Effector memory CD8-positive, alpha-beta T cell (primary cell): ENCODE data around the gene REM1.
A peak's percentile ranks its signal among the peaks of the same experiment; 100 is the strongest.

Experiments
- ATAC-seq: fragments of 150-1000 bp; cut with Tn5 transposase; replicated peaks from 2 replicates; pipeline ENCODE4 v1.10.0; 2021; ENCODE audit warnings: mild to moderate bottlenecking, moderate library complexity
- DNase-seq, 3 experiments: peaks; one replicate each; pipeline ENCODE4 v3.0.0; 2021
- H3K27ac Mint-ChIP-seq, 2 donors: one replicate each; pipeline ENCODE4 v1.8.0; 2022; ENCODE audit warnings: mild to moderate bottlenecking in 2 of 2, mixed read lengths in 2 of 2, moderate library complexity in 2 of 2
- H3K27me3 Mint-ChIP-seq, 2 donors: one replicate each; pipeline ENCODE4 v1.8.0; 2022; ENCODE audit warnings: mixed read lengths in 2 of 2
- H3K36me3 Mint-ChIP-seq: one replicate; pipeline ENCODE4 v1.8.0; 2022; ENCODE audit warnings: mild to moderate bottlenecking, moderate library complexity, mixed read lengths; ENCODE audit not compliant: insufficient read depth
- H3K4me1 Mint-ChIP-seq, 2 donors: one replicate each; pipeline ENCODE4 v1.8.0; 2022; ENCODE audit warnings: low read depth in 2 of 2, mixed read lengths in 2 of 2
- H3K4me3 Mint-ChIP-seq, 2 donors: one replicate each; pipeline ENCODE4 v1.8.0; 2022; ENCODE audit warnings: mild to moderate bottlenecking in 2 of 2, mixed read lengths in 2 of 2, moderate library complexity in 2 of 2
- H3K9me3 Mint-ChIP-seq, 2 donors: one replicate each; pipeline ENCODE4 v1.8.0; 2022; ENCODE audit warnings: mixed read lengths in 2 of 2

Gene REM1

DNA sequence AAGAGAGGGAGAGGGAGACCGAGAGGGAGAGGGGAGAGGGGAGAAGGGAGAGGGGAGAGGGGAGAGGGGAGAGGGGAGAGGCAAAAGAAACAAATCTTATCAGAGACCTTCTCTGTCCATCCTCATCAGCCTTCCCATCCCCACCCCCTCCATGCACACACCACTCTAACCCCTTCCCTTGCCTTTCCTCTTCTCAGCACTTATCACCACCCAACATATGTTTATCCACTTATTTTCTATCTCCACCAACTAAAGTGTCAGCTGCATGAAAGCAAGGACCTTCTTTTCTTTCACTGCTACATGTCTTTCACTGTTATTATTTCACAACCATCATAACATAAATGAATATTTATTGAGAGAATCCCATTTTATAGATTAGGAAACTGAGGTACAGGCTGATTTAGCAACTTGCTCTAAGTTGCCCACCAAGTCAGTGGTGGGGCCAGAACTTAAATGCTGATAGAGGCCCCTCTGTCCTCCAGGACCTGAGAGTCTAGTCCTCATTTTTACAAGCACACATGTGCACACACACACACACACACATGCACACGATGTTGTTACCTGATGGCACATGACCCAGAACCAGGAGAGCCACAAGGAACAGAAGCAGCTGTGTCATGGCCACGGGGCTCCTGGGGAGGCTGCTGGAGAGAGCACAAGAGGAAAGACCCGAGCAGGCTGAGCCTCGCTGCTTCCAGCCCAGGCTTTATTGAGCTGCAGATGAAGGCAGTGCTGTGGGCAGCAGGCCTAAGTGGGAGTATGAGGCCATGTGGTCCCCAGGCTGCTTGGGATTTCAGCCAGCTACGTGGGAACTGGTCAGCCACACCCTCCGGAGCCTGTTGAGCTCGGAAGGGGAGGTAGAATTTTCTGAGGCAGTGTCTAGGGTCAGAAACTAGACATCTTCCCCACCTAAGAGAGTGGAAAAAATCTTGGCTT is 2.4 kb upstream of the REM1 start:
- peaks cover 2 to 3% of the 10 kb centered on the region in 2 donors for H3K4me1 Mint-ChIP-seq
- no peak for ATAC-seq
- H3K27me3 Mint-ChIP-seq = peaks cover 44 to 58% of the 10 kb centered on the region in 2 donors
- no peaks in the 10 kb centered on the region for H3K9me3 Mint-ChIP-seq
- no peaks in the 10 kb centered on the region for H3K36me3 Mint-ChIP-seq
- H3K27ac Mint-ChIP-seq = no peak overlapping the region
- no peak overlapping the region for H3K4me3 Mint-ChIP-seq
- DNase-seq = no peak

DNA sequence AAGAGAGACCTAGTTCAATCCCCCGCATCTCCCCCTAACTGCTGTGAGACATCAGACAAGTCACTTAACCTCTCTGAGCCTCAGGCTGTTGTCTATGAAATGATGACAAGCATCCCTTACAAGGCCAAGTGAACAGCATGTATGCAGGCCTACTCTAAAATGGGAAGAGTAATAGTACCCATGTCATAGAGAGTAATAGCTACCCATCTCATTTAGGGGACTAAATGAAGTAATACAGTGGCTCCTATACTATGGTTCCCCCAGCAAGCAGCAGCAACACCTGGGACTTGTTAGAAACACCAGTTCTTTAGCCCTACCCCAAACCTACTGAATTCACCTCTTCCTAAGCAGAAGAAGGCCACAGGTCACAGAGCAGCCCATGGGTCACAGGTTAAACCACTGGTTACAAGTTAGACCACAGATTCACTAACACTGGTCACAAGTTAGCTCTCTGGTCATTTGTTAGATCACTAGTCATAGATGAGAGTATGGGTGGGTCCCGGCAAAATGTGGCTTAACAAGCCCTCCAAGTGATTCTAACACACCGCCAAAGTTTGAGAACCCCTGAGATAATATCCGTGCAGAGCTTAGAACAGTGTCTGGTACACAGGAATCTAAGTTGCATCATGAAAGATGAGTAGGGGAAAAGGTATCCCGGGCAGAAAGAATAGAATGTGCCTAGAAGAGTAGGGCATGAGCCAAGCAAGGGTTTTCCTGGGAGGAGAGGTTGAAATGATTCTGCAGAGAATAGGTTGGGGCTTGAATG is 1.6 kb upstream of the REM1 start:
- Mint-ChIP-seq H3K4me1 (peaks cover 2 to 3% of the 10 kb centered on the region in 2 donors), H3K27me3 (peaks cover 47 to 58% of the 10 kb centered on the region in 2 donors), H3K4me3 (no peak overlapping the region), H3K27ac (no peak overlapping the region), H3K9me3 (no peaks in the 10 kb centered on the region), H3K36me3 (no peaks in the 10 kb centered on the region)
- ATAC-seq (no peak), DNase-seq (no peak)

DNA sequence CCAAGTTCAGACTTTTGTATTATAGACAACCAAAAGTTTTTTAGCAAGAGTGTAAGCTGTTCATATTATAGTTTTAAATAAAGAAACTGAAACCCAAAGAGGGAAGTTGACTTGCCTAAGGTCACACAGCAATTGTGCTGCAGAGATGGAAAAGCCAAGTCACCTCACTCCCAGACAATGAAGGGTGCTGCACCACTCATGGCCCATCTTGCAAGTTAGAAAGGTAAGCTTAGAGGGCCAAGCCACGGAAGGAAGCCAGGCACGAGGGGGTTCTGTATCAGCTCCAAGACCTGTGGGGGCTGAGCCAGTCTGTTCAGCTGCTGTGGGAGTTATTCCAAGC is 1.0 kb upstream of the REM1 start:
- Mint-ChIP-seq H3K4me3 (no peak overlapping the region), H3K27ac (no peak overlapping the region), H3K36me3 (no peaks in the 10 kb centered on the region), H3K27me3 (peaks cover 47 to 62% of the 10 kb centered on the region in 2 donors), H3K4me1 (peaks cover 2 to 3% of the 10 kb centered on the region in 2 donors), H3K9me3 (no peaks in the 10 kb centered on the region)
- DNase-seq = no peak
- no peak for ATAC-seq

DNA sequence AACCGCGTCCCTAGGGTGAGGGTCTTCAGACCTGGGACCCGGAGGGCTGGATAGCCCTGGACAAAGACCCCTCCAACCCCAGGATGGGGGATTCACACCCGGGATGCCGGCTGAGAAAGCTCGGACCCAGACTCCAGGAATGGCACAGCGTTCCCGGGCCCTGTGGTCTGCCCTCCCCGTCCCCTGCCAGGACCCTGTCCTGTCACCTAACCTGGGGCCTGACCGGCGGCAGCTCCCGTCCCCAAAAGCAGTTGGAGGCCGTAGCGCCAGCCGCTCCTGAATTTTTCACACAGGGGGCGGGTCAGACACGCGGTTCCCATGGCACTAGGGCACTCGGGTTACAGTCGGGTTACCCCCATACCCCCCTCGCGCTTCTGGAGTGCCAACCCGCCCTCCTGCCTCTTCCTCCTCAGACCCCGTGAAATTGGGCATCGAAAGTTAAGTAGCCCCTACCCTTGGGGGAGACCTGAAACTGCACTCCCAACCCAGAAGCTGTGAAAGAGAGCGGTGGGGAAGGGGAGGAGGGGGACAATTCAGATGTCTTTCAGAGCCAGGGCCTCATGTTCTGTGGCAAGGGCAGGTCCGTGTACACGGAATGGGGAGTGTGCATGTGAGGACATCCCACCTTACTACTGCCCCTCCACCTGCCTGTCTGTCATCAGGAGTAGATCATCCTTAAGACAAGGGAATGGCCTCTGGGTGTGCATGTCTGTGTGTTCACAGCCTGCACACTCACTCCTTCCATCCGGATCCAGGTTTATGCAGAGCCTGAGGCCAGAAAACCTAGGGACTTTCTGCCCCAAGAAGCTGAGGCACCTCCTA is 595 bp downstream of the REM1 start:
- H3K9me3 Mint-ChIP-seq = no peaks in the 10 kb centered on the region
- H3K36me3 Mint-ChIP-seq = no peaks in the 10 kb centered on the region
- H3K4me3 Mint-ChIP-seq = peak overlapping the region in 1 of 2 donors; percentile 6
- ATAC-seq (no peak), DNase-seq (no peak)
- peaks cover 2 to 3% of the 10 kb centered on the region in 2 donors for H3K4me1 Mint-ChIP-seq
- peaks cover 47 to 67% of the 10 kb centered on the region in 2 donors for H3K27me3 Mint-ChIP-seq
- no peak overlapping the region for H3K27ac Mint-ChIP-seq

DNA sequence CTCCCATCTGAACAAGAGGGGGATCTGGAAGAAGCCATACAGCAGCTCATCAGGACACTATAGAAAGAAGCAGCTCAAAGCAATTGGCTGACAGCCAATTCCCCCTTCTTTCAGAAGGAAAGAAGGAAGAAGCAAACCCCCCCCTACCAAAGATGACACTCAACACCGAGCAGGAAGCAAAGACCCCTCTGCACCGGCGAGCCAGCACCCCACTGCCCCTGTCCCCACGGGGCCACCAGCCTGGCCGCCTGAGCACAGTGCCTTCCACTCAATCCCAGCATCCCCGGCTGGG is 1.2 kb downstream of the REM1 start:
- Mint-ChIP-seq H3K36me3 (no peaks in the 10 kb centered on the region), H3K27me3 (peaks cover 50 to 72% of the 10 kb centered on the region in 2 donors), H3K4me1 (peaks cover 2 to 3% of the 10 kb centered on the region in 2 donors), H3K4me3 (no peak overlapping the region), H3K27ac (no peak overlapping the region), H3K9me3 (no peaks in the 10 kb centered on the region)
- DNase-seq (no peak), ATAC-seq (no peak)

DNA sequence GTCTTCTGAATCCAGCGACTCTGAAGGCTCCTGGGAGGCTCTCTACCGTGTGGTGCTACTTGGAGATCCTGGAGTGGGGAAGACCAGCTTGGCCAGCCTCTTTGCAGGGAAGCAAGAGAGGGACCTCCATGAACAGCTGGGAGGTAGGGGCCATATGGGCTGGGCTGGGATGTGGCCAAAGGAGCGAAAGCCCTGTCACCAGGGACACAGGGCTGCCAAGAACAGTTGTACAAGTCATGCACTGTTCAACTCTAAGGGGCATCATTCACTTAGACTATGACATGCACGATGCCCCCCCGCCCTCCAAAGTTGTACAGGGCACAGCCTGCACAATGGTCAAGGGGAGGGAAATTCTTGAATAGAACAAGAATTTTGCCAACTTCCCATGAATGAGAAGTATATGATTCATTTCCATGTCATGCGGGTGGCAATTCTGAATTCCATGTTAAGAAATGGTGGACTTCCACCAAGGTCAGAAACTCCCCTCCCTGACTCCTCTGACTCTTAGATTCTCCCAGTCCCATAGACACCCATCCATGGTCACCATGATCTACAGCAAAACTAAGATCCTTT is 1.6 kb downstream of the REM1 start:
- no peak overlapping the region for H3K4me3 Mint-ChIP-seq
- H3K4me1 Mint-ChIP-seq = peaks cover 2 to 3% of the 10 kb centered on the region in 2 donors
- no peaks in the 10 kb centered on the region for H3K36me3 Mint-ChIP-seq
- DNase-seq (no peak), ATAC-seq (no peak)
- no peaks in the 10 kb centered on the region for H3K9me3 Mint-ChIP-seq
- no peak overlapping the region for H3K27ac Mint-ChIP-seq
- peaks cover 54 to 76% of the 10 kb centered on the region in 2 donors for H3K27me3 Mint-ChIP-seq

DNA sequence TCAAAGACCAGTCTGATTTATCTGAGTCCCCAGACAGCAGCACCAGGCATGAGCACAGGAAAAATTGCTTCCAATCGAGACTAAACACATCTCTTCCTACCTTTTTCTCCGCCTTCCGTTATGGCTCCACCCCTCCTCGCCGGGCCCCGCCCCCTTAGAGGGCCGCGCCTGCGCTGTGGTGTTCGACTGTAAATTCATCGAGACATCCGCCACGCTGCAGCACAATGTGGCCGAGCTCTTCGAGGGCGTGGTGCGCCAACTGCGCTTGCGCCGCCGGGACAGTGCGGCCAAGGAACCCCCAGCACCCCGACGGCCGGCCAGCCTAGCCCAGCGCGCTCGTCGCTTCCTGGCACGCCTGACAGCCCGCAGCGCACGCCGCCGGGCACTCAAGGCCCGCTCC is 8.9 kb downstream of the REM1 start:
- ATAC-seq (no peak), DNase-seq (peak in 1 of 3 experiments; percentile 15)
- Mint-ChIP-seq H3K4me1 (peaks cover 0 to 2% of the 10 kb centered on the region in 2 donors), H3K27ac (no peak overlapping the region), H3K36me3 (no peaks in the 10 kb centered on the region), H3K9me3 (no peaks in the 10 kb centered on the region), H3K4me3 (no peak overlapping the region), H3K27me3 (peaks cover 30 to 58% of the 10 kb centered on the region in 2 donors)

DNA sequence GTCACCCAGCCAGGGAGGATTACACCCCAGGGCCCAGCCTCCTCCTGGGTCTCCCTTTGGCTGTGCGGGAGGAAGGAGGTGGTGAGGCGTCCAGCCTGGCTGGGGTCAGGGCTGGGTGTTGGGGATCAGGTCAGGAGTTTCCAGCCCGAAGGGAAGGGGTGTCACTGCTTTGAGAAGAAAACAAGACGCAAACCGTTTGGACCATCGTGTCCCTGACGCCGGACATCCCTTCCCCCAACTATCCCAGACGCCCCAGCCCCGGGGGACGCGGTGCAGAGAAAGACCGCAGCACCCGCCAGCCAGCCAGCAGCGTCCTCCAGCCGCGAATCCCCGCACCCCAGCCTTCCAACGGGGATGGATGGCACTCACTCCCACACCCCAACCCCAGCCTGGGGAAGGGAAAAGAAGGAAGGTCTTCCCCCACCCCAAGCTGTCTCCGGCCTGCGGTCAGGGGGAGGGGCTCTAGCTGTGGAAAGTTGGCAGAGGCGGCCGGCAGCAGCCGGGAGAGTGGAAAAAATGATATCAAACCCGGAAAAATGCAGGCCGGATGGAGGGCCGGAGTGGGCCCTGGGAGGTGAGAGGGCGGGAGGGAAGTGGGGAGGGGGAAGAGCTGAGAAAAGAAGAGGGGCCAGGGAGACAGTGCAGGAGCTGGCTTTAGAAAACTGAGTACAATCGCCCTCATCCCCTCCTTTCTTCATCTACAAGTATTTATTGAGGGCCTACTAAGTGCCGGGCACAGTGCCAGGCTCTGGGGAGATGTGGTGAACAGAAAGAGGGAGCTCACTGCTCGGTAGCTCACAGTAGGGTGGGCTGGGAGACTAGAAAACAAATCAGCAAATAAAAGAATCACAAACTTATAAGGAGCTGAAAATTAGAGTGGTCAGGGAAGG is 10.6 kb downstream of the REM1 start:
- peaks cover 30 to 59% of the 10 kb centered on the region in 2 donors for H3K27me3 Mint-ChIP-seq

DNA sequence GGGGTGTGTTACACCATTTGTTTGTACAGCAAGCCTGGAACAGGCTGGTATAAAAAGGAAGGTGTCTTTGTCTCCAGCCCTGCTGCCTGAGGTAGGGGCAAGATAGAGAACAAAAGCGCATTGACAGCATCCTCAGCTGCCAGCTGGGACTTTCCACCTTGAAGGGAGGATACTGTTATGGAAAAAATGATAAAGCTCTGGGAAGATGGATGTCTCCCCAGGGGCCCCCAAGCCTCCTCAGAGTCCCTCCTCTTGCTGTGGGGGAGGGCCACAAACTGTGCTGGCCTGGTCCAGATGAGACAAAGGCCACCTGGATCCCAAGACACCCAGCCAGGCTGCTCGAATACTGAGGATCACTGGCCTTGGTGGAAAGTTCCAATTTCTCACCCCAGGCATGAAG is 13.0 kb downstream of the REM1 start:
- H3K27ac Mint-ChIP-seq = no peak overlapping the region
- peaks cover 17 to 36% of the 10 kb centered on the region in 2 donors for H3K27me3 Mint-ChIP-seq
- H3K4me3 Mint-ChIP-seq = no peak overlapping the region
- H3K9me3 Mint-ChIP-seq = no peaks in the 10 kb centered on the region
- no peak for ATAC-seq
- peaks cover 0 to 2% of the 10 kb centered on the region in 2 donors for H3K4me1 Mint-ChIP-seq
- no peak for DNase-seq
- H3K36me3 Mint-ChIP-seq = no peaks in the 10 kb centered on the region

More for the DNA sequence above, 10.6 kb downstream of the REM1 start:
- no peak for ATAC-seq
- H3K4me1 Mint-ChIP-seq = peaks cover 0 to 2% of the 10 kb centered on the region in 2 donors
- no peak overlapping the region for H3K4me3 Mint-ChIP-seq
- H3K27ac Mint-ChIP-seq = peak overlapping the region in 1 of 2 donors; percentile 42
- no peaks in the 10 kb centered on the region for H3K36me3 Mint-ChIP-seq
- no peak for DNase-seq
- H3K9me3 Mint-ChIP-seq = no peaks in the 10 kb centered on the region

DNA sequence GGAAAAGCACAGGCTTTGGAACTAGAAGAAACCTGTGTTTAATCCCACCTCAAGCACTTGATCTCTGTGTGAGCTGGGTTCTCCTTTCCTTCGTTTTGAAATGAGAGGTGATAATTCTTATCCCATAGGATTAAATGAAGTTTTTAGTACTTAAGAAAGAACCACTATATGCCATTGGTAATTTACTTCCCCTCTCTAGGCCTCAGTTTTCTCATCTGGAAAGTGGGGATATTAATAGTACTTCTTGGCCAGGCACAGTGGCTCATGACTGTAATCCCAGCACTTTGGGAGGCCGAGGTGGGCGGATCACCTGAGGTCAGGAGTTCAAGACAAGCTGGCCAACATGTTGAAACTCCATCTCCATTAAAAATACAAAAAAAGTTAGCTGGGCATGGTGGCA is 14.1 kb downstream of the REM1 start:
- no peak overlapping the region for H3K4me3 Mint-ChIP-seq
- ATAC-seq = no peak
- peaks cover 23 to 41% of the 10 kb centered on the region in 2 donors for H3K27me3 Mint-ChIP-seq
- no peak overlapping the region for H3K27ac Mint-ChIP-seq
- no peaks in the 10 kb centered on the region for H3K36me3 Mint-ChIP-seq
- no peaks in the 10 kb centered on the region for H3K9me3 Mint-ChIP-seq
- DNase-seq = no peak
- peaks cover 0 to 2% of the 10 kb centered on the region in 2 donors for H3K4me1 Mint-ChIP-seq

DNA sequence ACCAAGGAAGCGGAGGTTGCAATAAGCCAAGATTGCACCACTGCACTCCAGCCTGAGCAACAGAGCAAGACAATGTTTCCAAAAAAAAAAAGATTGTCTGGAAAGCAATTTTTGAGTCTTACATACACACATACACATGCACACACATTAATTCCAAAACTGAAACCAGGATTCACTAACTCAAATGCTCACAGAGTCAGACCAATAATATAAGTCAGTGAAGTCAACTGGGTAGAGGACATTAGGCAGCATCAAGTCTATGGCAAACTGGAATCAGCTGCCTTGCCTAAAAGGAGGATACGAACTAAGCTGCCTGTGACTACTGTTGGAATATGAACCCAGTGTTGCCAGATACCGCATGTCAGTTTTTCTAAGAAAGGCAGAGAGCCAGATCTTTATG is 15.7 kb downstream of the REM1 start:
- ATAC-seq = no peak
- Mint-ChIP-seq H3K4me3 (no peak overlapping the region), H3K36me3 (no peaks in the 10 kb centered on the region), H3K27me3 (peaks cover 23 to 41% of the 10 kb centered on the region in 2 donors), H3K9me3 (no peaks in the 10 kb centered on the region), H3K4me1 (no peaks in the 10 kb centered on the region), H3K27ac (no peak overlapping the region)
- no peak for DNase-seq

DNA sequence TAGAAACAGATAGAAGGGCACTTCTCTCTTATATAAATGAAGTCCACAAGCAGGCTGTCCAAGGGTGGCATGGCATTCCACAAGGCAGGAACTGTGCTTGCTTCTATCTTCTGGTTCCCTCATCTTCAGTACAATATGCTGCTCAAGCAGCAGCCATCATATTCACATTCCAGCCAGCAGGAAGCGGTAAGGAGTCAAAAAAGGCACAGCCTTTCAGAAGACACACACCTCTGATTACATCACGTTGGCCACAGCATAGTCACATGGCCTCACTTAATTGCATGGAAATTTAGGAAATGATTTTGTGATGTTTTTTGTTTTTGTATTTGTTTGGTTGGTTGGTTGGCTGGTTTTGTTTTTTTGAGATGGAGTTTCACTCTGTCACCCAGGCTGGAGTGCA is 19.0 kb downstream of the REM1 start:
- no peaks in the 10 kb centered on the region for H3K9me3 Mint-ChIP-seq
- no peaks in the 10 kb centered on the region for H3K4me1 Mint-ChIP-seq
- no peak overlapping the region for H3K4me3 Mint-ChIP-seq
- H3K27me3 Mint-ChIP-seq = peaks cover 40 to 66% of the 10 kb centered on the region in 2 donors
- H3K27ac Mint-ChIP-seq = no peak overlapping the region
- H3K36me3 Mint-ChIP-seq = no peaks in the 10 kb centered on the region
- ATAC-seq (no peak), DNase-seq (no peak)
